Measurements from ENCODE around the gene HOXA6. TPM values are rescaled to one million over a fixed set of nuclear protein-coding genes. Genes with fewer than 3 reads are reported as not detected.

The HOXA6 gene
- polyA plus RNA-seq, 1 experiment = 0.77 TPM

GRCh38 chr7:27180431-27181420, 33.2 kb upstream of the HOXA6 start:
- no peak for TF ChIP-seq CTCF (IDR thresholded peaks at IDR 0.05; ENCODE audit: insufficient read depth, low read depth, low read length)
- no peak for DNase-seq (ENCODE audit: low read depth)
- ChIA-PET CTCF (interaction anchor here (0.6 to 16.1 kb wide), 17 partner anchors 7 to 889 kb away, joined by 3 to 187 read pairs (median 7); partner anchors contain the start of genes HOXA10, HOXA11, HOXA13 and HOXA7), POLR2A (interaction anchor here (0.5 to 2.3 kb wide), 4 partner anchors 7 to 897 kb away, joined by 3 to 7 read pairs (median 6); no protein-coding TSS in a partner anchor)
- Histone ChIP-seq H3K27me3 (ENCODE audit: control insufficient read depth, insufficient read depth, low read length) (no peaks in the 10 kb centered on the region), H3K36me3 (ENCODE audit: control insufficient read depth, insufficient read depth, low read length) (peaks cover 8% of the 10 kb centered on the region), H3K4me3 (ENCODE audit: low read depth, low read length) (peak overlapping the region; percentile 72)

GRCh38 chr7:27179503-27180430, 32.2 kb upstream of the HOXA6 start:
- H3K27me3 ChIP-seq (ENCODE audit: control insufficient read depth, insufficient read depth, low read length) = no peaks in the 10 kb centered on the region
- TF ChIP-seq CTCF (IDR thresholded peaks at IDR 0.05; ENCODE audit: insufficient read depth, low read depth, low read length) = peak; percentile 97
- CTCF ChIA-PET = interaction anchor here (0.6 to 16.1 kb wide), 18 partner anchors 8 to 915 kb away, joined by 3 to 187 read pairs (median 6); partner anchors contain the start of genes HOXA11, HOXA13 and HOXA7
- peaks cover 9% of the 10 kb centered on the region for H3K36me3 ChIP-seq (ENCODE audit: control insufficient read depth, insufficient read depth, low read length)
- POLR2A ChIA-PET = interaction anchor here (0.5 to 2.3 kb wide), 4 partner anchors 8 to 27 kb away, joined by 3 to 9 read pairs (median 6); no protein-coding TSS in a partner anchor
- peak overlapping the region; percentile 72 for H3K4me3 ChIP-seq (ENCODE audit: low read depth, low read length)
- peak; percentile 68 for DNase-seq (ENCODE audit: low read depth)

GRCh38 chr7:27179030-27179429, 31.5 kb upstream of the HOXA6 start:
- DNase-seq (ENCODE audit: low read depth) = no peak
- no peak for TF ChIP-seq CTCF (IDR thresholded peaks at IDR 0.05; ENCODE audit: insufficient read depth, low read depth, low read length)
- peak overlapping the region; percentile 72 for H3K4me3 ChIP-seq (ENCODE audit: low read depth, low read length)
- H3K36me3 ChIP-seq (ENCODE audit: control insufficient read depth, insufficient read depth, low read length) = peaks cover 9% of the 10 kb centered on the region
- ChIA-PET CTCF (interaction anchor here (0.9 to 16.1 kb wide), 16 partner anchors 8 to 1230 kb away, joined by 3 to 187 read pairs (median 6); partner anchors contain the start of genes HOXA11, HOXA13 and HOXA7), POLR2A (interaction anchor here (0.5 to 2.3 kb wide), 5 partner anchors 9 to 866 kb away, joined by 4 to 11 read pairs (median 5); no protein-coding TSS in a partner anchor)
- no peaks in the 10 kb centered on the region for H3K27me3 ChIP-seq (ENCODE audit: control insufficient read depth, insufficient read depth, low read length)

GRCh38 chr7:27178366-27178765, 30.8 kb upstream of the HOXA6 start:
- DNase-seq (ENCODE audit: low read depth) = no peak
- CTCF ChIA-PET = interaction anchor here (0.9 to 16.1 kb wide), 6 partner anchors 9 to 1230 kb away, joined by 3 to 187 read pairs (median 17); partner anchors contain the start of gene HOXA11
- peak overlapping the region; percentile 72 for H3K4me3 ChIP-seq (ENCODE audit: low read depth, low read length)

More at GRCh38 chr7:27178366-27178765, 30.8 kb upstream of the HOXA6 start:
- peaks cover 9% of the 10 kb centered on the region for H3K36me3 ChIP-seq (ENCODE audit: control insufficient read depth, insufficient read depth, low read length)
- POLR2A ChIA-PET = interaction anchor here (0.6 to 2.3 kb wide), 4 partner anchors 9 to 867 kb away, joined by 4 to 11 read pairs (median 5); no protein-coding TSS in a partner anchor
- H3K27me3 ChIP-seq (ENCODE audit: control insufficient read depth, insufficient read depth, low read length) = no peaks in the 10 kb centered on the region
- TF ChIP-seq CTCF (IDR thresholded peaks at IDR 0.05; ENCODE audit: insufficient read depth, low read depth, low read length) = no peak

Measured in BJ (cell line).